Stimulated activated CD8-positive, alpha-beta memory T cell treated with anti-CD3 and anti-CD28 coated beads, Interleukin-7, amount 100 ng/mL, for 24 hours (primary cell): Measurements from ENCODE around the gene OR11H12.
"Not testable (repeated sequence)": the region's sequence is repeated elsewhere in the genome, so short reads cannot be mapped to it uniquely, and the experiment has no call there.

Experiments
- DNase-seq: peaks from one replicate; pipeline ENCODE4 v3.0.0-alpha.2; 2020; ENCODE audit warnings: low read depth

Gene OR11H12

GRCh38 chr14:18600817-18601216, at the start of gene OR11H12:
OR11H12 (plus strand) TSS chr14:18601117; CDS start chr14:18601117, 0 bp downstream.
- not testable (repeated sequence) for DNase-seq

- not testable (repeated sequence) for DNase-seq
These were observed 18.0 kb upstream of the OR11H12 start for GRCh38 chr14:18582908-18583307.

- not testable (repeated sequence) for DNase-seq
These were observed 25.8 kb downstream of the OR11H12 start for GRCh38 chr14:18626610-18627213.

- not testable (repeated sequence) for DNase-seq
These were observed 35.1 kb downstream of the OR11H12 start for GRCh38 chr14:18636066-18636465.

- DNase-seq, result not testable (repeated sequence)
These were observed 37.1 kb downstream of the OR11H12 start for GRCh38 chr14:18638032-18638431.

GRCh38 chr14:18638785-18639184, 37.9 kb downstream of the OR11H12 start:
- DNase-seq, result not testable (repeated sequence)

GRCh38 chr14:18646075-18646730, 45.3 kb downstream of the OR11H12 start:
- not testable (repeated sequence) for DNase-seq
